HepG2 (cell line): Measurements from ENCODE around the gene ANO4. TPM values are rescaled to one million over a fixed set of nuclear protein-coding genes. Genes with fewer than 3 reads are reported as not detected.

Source experiments
- ATAC-seq: fragments of 200-7000 bp; cut with Tn5 transposase; 3 replicates; pipeline ENCODE4 v1.9.1; 2020; ENCODE audit warnings: mild to moderate bottlenecking, moderate library complexity
- BruUV-seq: library from RNA; stranded (reverse); fragments of 400-500 nt; replicated peaks from 2 replicates; lab custom pipeline; 2021; lab: Mats Ljungman, UMichigan
- CTCF ChIA-PET: fragments of 300-600 bp; formaldehyde crosslinking; extraction: SDS; loops from one replicate; lab custom pipeline; 2021; ENCODE audit warnings: low total read pairs, inconsistent platforms, low intra/inter-chr PET ratio; lab: Yijun Ruan, JAX
- POLR2A ChIA-PET: fragments of 350-600 bp; sonication (Branson Sonifier 250); formaldehyde crosslinking; loops from one replicate; lab custom pipeline; 2020; ENCODE audit warnings: antibody characterized with exemption, inconsistent platforms; lab: Yijun Ruan, JAX
- DNase-seq: peaks from one replicate; pipeline ENCODE4 v3.0.0-alpha.2; 2015; ENCODE audit warnings: low spot score
- FAIRE-seq: peaks from 3 replicates; lab custom pipeline; 2011; peaks lifted over from hg19 to GRCh38; lab: Jason Lieb, UNC
- H2AFZ ChIP-seq: one replicate; pipeline ENCODE4 v1.6.1; 2011; ENCODE audit warnings: low read length, inconsistent platforms
- H3K27ac ChIP-seq: fragments of 300-600 bp; 3 replicates; pipeline ENCODE4 v1.8.0; 2011; ENCODE audit warnings: mixed run types, mild to moderate bottlenecking, mixed read lengths, low read length, inconsistent platforms; ENCODE audit not compliant: insufficient read depth; ENCODE audit errors: extremely low read length
- H3K27me3 ChIP-seq, 2 experiments: fragments of 200-600 bp in 1 of 2; 2 replicates in 1 of 2; 3 replicates in 1 of 2; pipeline versions ENCODE4 v1.6.0 to v1.8.0; 2011; ENCODE audit warnings: low read length in 2 of 2, mild to moderate bottlenecking in 2 of 2, moderate library complexity in 2 of 2, inconsistent platforms in 1 of 2; ENCODE audit not compliant: insufficient read depth in 2 of 2, control insufficient read depth in 1 of 2
- H3K36me3 ChIP-seq, 2 experiments: fragments of 200-600 bp in 1 of 2; replicated peaks in 1 of 2; 2 replicates in 1 of 2; 3 replicates in 1 of 2; pipeline versions ENCODE4 v1.5.1 to v1.8.0; 2011; ENCODE audit warnings: low read length in 2 of 2, inconsistent platforms in 1 of 2; ENCODE audit not compliant: insufficient read depth in 2 of 2, control insufficient read depth in 1 of 2
- H3K4me1 ChIP-seq: 2 replicates; pipeline ENCODE4 v1.5.1; 2012; ENCODE audit warnings: low read length, inconsistent platforms; ENCODE audit not compliant: insufficient read depth
- H3K4me2 ChIP-seq: 2 replicates; pipeline ENCODE4 v1.6.0; 2011; ENCODE audit warnings: low read depth, low read length, inconsistent platforms
- H3K4me3 ChIP-seq, 3 experiments: fragments of 200-600 bp in 1 of 3; sonication (generic), shearing (Covaris generic) in 1 of 3; replicated peaks in 1 of 3; 2 replicates each; pipeline ENCODE4 v1.5.1; 2011 to 2016; ENCODE audit warnings: low read length in 3 of 3, inconsistent platforms in 2 of 3, low read depth in 2 of 3, mild to moderate bottlenecking in 2 of 3, control low read depth in 1 of 3, mixed read lengths in 1 of 3; ENCODE audit not compliant: insufficient read depth in 1 of 3
- H3K79me2 ChIP-seq: one replicate; pipeline ENCODE4 v1.6.1; 2011; ENCODE audit warnings: low read length, inconsistent platforms; ENCODE audit not compliant: insufficient read depth
- H3K9ac ChIP-seq: 2 replicates; pipeline ENCODE4 v1.6.0; 2011; ENCODE audit warnings: mild to moderate bottlenecking, low read depth, low read length, inconsistent platforms; ENCODE audit not compliant: insufficient read depth
- H3K9me3 ChIP-seq: 2 replicates; pipeline ENCODE4 v1.5.1; 2012; ENCODE audit warnings: mild to moderate bottlenecking, low read length
- H4K20me1 ChIP-seq: 2 replicates; pipeline ENCODE4 v1.6.0; 2011; ENCODE audit warnings: inconsistent platforms, mild to moderate bottlenecking, low read length, moderate library complexity; ENCODE audit not compliant: insufficient read depth
- FOXK1 ChIP-seq: sonication (generic); formaldehyde crosslinking; IDR thresholded peaks from 2 replicates; pipeline ENCODE4 v1.4.0; 2020; ENCODE audit warnings: low read depth, missing genetic modification reagents, borderline replicate concordance
- FOXM1 ChIP-seq: sonication (generic); formaldehyde crosslinking; IDR thresholded peaks from 2 replicates; pipeline ENCODE4 v1.5.0; 2020; ENCODE audit warnings: missing genetic modification reagents
- FOXO1 ChIP-seq: sonication (generic); formaldehyde crosslinking; IDR thresholded peaks from 2 replicates; pipeline ENCODE4 v1.4.0; 2020; ENCODE audit warnings: missing genetic modification reagents
- GLI4 ChIP-seq: sonication (generic); formaldehyde crosslinking; IDR thresholded peaks from 2 replicates; pipeline ENCODE4 v1.5.1; 2020; ENCODE audit warnings: missing genetic modification reagents, mild to moderate bottlenecking, moderate library complexity, borderline replicate concordance
- HNRNPLL ChIP-seq: fragments of 200-400 bp; formaldehyde crosslinking; IDR thresholded peaks from 2 replicates; pipeline ENCODE4 v1.6.1; 2017; ENCODE audit warnings: mild to moderate bottlenecking, low read depth, low read length; ENCODE audit not compliant: poor library complexity, severe bottlenecking
- MBD4 ChIP-seq: IDR thresholded peaks from 2 replicates; pipeline ENCODE4 v1.6.1; 2012; ENCODE audit warnings: low read length, inconsistent platforms, borderline replicate concordance
- MBNL3 ChIP-seq: fragments of 250-450 bp; sonication (Bioruptor Pico); conservative IDR thresholded peaks from 2 replicates; pipeline ENCODE4 v1.8.0; 2022; ENCODE audit warnings: mild to moderate bottlenecking, inconsistent platforms
- SAFB2 ChIP-seq: sonication (generic); formaldehyde crosslinking; IDR thresholded peaks from 2 replicates; pipeline ENCODE4 v1.5.1; 2020; ENCODE audit warnings: missing genetic modification reagents, low read depth, mild to moderate bottlenecking, borderline replicate concordance
- SP5 ChIP-seq: IDR thresholded peaks from 2 replicates; pipeline ENCODE4 v1.6.1; 2016; ENCODE audit warnings: low read depth, borderline replicate concordance
- TCF7L2 ChIP-seq: IDR thresholded peaks from 2 replicates; pipeline ENCODE4 v1.6.1; 2011; ENCODE audit warnings: mild to moderate bottlenecking, low read depth, low read length, moderate library complexity
- ZNF567 ChIP-seq: sonication (generic); formaldehyde crosslinking; IDR thresholded peaks from 2 replicates; pipeline ENCODE4 v1.8.1; 2023; ENCODE audit warnings: mild to moderate bottlenecking, missing genetic modification reagents, borderline replicate concordance
- ZNF616 ChIP-seq: sonication (generic); formaldehyde crosslinking; IDR thresholded peaks from 2 replicates; pipeline ENCODE4 v1.5.0; 2020; ENCODE audit warnings: low read depth, mild to moderate bottlenecking, missing genetic modification reagents
- ZNF792 ChIP-seq: IDR thresholded peaks from 2 replicates; pipeline ENCODE4 v1.6.1; 2016
- WGBS: methylation state at CpG from one replicate; pipeline ENCODE4 v1.1.6; 2017; ENCODE audit warnings: low lambda C conversion rate; 5-methylcytosine and 5-hydroxymethylcytosine counted together
- in situ Hi-C: cut with HindIII; loops from 2 replicates; pipeline ENCODE4 v1.10.0; 2017; ENCODE audit warnings: low pct_unique_long_range_greater_than_20kb; ENCODE audit not compliant: extremely low pct_ligation_motif_present
- intact Hi-C: fragments of 100-400 bp; cut with micrococcal nuclease; formaldehyde crosslinking; loops from one replicate; pipeline ENCODE4 v1.10.0; 2022; ENCODE audit not compliant: unreplicated experiment
- polyA plus RNA-seq, 8 experiments: library from polyadenylated mRNA; depleted of rRNA in 3 of 8; stranded (reverse) in 7 of 8; unstranded in 1 of 8; fragments of >200 nt; fragmentation: Illumina TruSeq in 4 of 8; extraction: Trizol in 4 of 8; gene quantifications; 2 replicates each; pipeline versions ENCODE4 v1.2.1 to v1.2.3, GENCODE V29; 2011 to 2016; ENCODE audit warnings: low read depth in 4 of 8, missing spikeins in 1 of 8, mixed read lengths in 1 of 8; ENCODE audit not compliant: insufficient read depth in 1 of 8
- total RNA-seq, 5 experiments: library from RNA; depleted of rRNA; stranded (reverse); fragments of >200 nt; fragmentation: Illumina TruSeq; extraction: Trizol; gene quantifications; 2 replicates each; pipeline ENCODE4 v1.2.3, GENCODE V29; 2016; ENCODE audit warnings: low read depth in 1 of 5
- TF ChIP-seq, protein P1 (sequence below): sonication (generic); formaldehyde crosslinking; IDR thresholded peaks from 2 replicates; pipeline ENCODE4 v1.9.0; 2021; ENCODE audit warnings: missing genetic modification reagents, borderline replicate concordance
- TF ChIP-seq, protein P2 (sequence below): sonication (generic); formaldehyde crosslinking; IDR thresholded peaks from 2 replicates; pipeline ENCODE4 v1.5.0; 2020; ENCODE audit warnings: mild to moderate bottlenecking, missing genetic modification reagents
- TF ChIP-seq, protein P3 (sequence below): sonication (generic); formaldehyde crosslinking; IDR thresholded peaks from 2 replicates; pipeline ENCODE4 v1.8.1; 2023; ENCODE audit warnings: missing genetic modification reagents, mild to moderate bottlenecking, borderline replicate concordance
- TF ChIP-seq, protein P4 (sequence below): sonication (generic); formaldehyde crosslinking; conservative IDR thresholded peaks from 2 replicates; pipeline ENCODE4 v1.8.0; 2022; ENCODE audit warnings: low read depth, missing genetic modification reagents

ANO4 gene
- total and polyA plus RNA-seq, 2 of the 13 experiments (the other 11 are each of a cell fraction or from before 2014, with no cell fraction given) = not detected

DNA sequence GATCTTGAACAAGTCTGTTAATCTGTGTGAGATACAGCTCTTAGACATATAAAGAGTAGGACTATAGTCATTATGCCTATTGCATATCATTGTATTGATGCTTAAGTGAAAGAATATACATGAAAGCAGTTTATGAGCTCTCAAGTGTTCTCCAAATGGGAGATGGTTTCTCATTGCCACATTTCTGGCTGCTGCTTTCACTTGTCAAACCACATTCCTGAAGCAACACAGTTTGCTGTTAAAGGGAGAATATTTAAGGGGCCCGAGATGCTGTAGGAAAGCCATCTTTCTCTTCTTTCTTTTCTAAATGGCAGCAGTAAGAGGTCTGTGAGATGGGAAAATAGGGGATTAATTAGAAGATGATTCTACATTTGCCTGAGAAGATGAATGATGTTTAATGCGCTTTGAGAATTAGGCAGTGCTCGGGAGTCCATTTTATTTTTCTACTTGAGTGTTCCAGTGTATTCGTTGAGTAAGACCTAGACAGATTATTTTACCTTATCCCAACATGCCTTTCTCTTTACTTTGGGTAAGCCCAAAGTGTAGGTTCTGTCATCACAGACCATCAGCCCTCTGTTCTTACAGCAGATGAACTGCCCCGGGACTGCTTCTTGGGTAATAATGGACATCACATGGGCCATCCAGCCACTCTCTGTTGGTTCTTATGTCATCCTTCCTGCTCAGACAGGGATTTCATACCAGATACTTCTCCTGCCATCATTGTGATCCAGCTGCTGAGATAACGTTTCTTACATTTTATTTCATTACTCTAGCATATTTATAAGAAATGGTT, 35.6 kb downstream of the ANO4 start:
- H3K79me2 ChIP-seq = no peaks in the 10 kb centered on the region
- FAIRE-seq (no peak), ATAC-seq (no peak), DNase-seq (no peak)
- H3K36me3 ChIP-seq = no peaks in the 10 kb centered on the region
- H3K9me3 ChIP-seq = no peaks in the 10 kb centered on the region
- H3K27ac ChIP-seq = no peak overlapping the region
- intact Hi-C loops = no loop called here
- no peaks in the 10 kb centered on the region for H3K27me3 ChIP-seq
- POLR2A ChIA-PET = no interaction called here
- in situ Hi-C loops = no loop called here
- 22% methylated on average over 6 of the region's 6 CpGs for WGBS
- H3K4me1 ChIP-seq = no peaks in the 10 kb centered on the region
- H3K4me2 ChIP-seq = no peak overlapping the region
- H4K20me1 ChIP-seq = no peaks in the 10 kb centered on the region
- CTCF ChIA-PET = no interaction called here
- no peak overlapping the region for H2AFZ ChIP-seq
- BruUV-seq = no TSS peak
- no peak overlapping the region for H3K9ac ChIP-seq
- H3K4me3 ChIP-seq = no peak overlapping the region
- TF ChIP-seq GLI4 (CRISPR knock-in tag) (no peak), ZNF792 (no peak), TCF7L2 (no peak), FOXM1 (CRISPR knock-in tag) (no peak), MBD4 (no peak), HNRNPLL (no peak), MBNL3 (CRISPR knock-in tag) (no peak), SP5 (CRISPR knock-in tag) (no peak), SAFB2 (CRISPR knock-in tag) (no peak), FOXO1 (CRISPR knock-in tag) (no peak), ZNF616 (CRISPR knock-in tag) (no peak), ZNF567 (CRISPR knock-in tag) (no peak), FOXK1 (CRISPR knock-in tag) (no peak)
- TF ChIP-seq, protein P1, sequence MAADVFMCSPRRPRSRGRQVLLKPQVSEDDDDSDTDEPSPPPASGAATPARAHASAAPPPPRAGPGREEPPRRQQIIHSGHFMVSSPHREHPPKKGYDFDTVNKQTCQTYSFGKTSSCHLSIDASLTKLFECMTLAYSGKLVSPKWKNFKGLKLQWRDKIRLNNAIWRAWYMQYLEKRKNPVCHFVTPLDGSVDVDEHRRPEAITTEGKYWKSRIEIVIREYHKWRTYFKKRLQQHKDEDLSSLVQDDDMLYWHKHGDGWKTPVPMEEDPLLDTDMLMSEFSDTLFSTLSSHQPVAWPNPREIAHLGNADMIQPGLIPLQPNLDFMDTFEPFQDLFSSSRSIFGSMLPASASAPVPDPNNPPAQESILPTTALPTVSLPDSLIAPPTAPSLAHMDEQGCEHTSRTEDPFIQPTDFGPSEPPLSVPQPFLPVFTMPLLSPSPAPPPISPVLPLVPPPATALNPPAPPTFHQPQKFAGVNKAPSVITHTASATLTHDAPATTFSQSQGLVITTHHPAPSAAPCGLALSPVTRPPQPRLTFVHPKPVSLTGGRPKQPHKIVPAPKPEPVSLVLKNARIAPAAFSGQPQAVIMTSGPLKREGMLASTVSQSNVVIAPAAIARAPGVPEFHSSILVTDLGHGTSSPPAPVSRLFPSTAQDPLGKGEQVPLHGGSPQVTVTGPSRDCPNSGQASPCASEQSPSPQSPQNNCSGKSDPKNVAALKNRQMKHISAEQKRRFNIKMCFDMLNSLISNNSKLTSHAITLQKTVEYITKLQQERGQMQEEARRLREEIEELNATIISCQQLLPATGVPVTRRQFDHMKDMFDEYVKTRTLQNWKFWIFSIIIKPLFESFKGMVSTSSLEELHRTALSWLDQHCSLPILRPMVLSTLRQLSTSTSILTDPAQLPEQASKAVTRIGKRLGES = no peak
- TF ChIP-seq, protein P2, sequence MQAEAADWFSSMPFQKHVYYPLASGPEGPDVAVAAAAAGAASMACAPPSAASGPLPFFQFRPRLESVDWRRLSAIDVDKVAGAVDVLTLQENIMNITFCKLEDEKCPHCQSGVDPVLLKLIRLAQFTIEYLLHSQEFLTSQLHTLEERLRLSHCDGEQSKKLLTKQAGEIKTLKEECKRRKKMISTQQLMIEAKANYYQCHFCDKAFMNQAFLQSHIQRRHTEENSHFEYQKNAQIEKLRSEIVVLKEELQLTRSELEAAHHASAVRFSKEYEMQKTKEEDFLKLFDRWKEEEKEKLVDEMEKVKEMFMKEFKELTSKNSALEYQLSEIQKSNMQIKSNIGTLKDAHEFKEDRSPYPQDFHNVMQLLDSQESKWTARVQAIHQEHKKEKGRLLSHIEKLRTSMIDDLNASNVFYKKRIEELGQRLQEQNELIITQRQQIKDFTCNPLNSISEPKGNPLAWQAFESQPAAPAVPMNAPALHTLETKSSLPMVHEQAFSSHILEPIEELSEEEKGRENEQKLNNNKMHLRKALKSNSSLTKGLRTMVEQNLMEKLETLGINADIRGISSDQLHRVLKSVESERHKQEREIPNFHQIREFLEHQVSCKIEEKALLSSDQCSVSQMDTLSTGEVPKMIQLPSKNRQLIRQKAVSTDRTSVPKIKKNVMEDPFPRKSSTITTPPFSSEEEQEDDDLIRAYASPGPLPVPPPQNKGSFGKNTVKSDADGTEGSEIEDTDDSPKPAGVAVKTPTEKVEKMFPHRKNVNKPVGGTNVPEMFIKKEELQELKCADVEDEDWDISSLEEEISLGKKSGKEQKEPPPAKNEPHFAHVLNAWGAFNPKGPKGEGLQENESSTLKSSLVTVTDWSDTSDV (CRISPR knock-in tag) = no peak
- TF ChIP-seq, protein P3, sequence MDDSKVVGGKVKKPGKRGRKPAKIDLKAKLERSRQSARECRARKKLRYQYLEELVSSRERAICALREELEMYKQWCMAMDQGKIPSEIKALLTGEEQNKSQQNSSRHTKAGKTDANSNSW (CRISPR knock-in tag) = no peak
- TF ChIP-seq, protein P4, sequence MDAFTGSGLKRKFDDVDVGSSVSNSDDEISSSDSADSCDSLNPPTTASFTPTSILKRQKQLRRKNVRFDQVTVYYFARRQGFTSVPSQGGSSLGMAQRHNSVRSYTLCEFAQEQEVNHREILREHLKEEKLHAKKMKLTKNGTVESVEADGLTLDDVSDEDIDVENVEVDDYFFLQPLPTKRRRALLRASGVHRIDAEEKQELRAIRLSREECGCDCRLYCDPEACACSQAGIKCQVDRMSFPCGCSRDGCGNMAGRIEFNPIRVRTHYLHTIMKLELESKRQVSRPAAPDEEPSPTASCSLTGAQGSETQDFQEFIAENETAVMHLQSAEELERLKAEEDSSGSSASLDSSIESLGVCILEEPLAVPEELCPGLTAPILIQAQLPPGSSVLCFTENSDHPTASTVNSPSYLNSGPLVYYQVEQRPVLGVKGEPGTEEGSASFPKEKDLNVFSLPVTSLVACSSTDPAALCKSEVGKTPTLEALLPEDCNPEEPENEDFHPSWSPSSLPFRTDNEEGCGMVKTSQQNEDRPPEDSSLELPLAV (CRISPR knock-in tag) = no peak
